ENCODE data around the gene ATG14.
"Not testable (repeated sequence)": the region's sequence is repeated elsewhere in the genome, so short reads cannot be mapped to it uniquely, and the experiment has no call there.

ATG14 gene

GRCh38 chr14:55351111-55351510, 60.5 kb downstream of the ATG14 start:
- DNase-seq (ENCODE audit: low spot score): no peak

DNA sequence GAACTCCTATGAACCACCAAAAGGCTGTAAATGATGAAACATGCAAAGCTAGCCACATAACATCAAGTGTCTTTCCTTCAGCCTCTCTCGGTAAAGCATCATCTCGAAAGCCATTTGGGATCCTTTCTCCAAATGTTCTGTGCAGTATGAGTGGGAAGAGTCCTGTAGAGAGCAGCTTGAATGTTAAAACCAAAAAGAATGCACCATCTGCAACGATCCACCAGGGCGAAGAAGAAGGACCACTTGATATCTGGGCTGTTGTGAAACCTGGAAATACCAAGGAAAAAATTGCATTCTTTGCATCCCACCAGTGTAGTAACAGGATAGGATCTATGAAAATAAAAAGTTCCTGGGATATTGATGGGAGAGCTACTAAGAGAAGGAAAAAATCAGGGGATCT, 61.2 kb downstream of the ATG14 start:
- DNase-seq (ENCODE audit: low spot score): no peak

- no peak for DNase-seq (ENCODE audit: low spot score)
These were observed 62.1 kb downstream of the ATG14 start for GRCh38 chr14:55349565-55349964.

- no peak for DNase-seq (ENCODE audit: low spot score)
These were observed 62.7 kb downstream of the ATG14 start for GRCh38 chr14:55348766-55349453.

- no peak for DNase-seq (ENCODE audit: low spot score)
These were observed 63.9 kb downstream of the ATG14 start for GRCh38 chr14:55347748-55348147.

GRCh38 chr14:55347040-55347439, 64.6 kb downstream of the ATG14 start:
- no peak for DNase-seq (ENCODE audit: low spot score)

DNA sequence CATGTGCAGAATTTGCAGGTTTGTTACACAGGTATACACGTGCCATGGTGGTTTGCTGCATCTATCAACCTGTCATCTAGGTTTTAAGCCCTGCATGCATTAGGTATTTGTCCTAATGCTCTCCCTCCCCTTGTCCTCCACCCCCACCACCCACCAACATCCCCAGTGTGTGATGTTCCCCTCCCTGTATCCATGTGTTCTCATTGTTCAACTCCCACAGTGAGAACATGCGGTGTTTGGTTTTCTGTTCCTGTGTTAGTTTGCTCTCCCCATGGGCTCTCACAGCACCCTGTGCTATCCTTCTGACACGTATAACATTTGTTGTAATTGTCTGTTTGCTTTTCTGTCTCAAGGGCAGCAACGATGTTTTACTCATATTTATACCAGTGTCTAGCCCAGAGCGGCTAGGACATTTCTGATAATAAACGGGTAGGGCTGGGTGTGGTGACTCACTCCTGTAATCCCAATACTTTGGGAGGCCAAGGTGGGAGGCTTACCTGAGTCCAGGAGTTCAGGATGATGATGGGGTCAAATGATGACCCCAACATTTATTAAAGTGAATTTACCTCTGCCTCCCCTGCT, 67.0 kb downstream of the ATG14 start:
- not testable (repeated sequence) for DNase-seq (ENCODE audit: low spot score)

DNA sequence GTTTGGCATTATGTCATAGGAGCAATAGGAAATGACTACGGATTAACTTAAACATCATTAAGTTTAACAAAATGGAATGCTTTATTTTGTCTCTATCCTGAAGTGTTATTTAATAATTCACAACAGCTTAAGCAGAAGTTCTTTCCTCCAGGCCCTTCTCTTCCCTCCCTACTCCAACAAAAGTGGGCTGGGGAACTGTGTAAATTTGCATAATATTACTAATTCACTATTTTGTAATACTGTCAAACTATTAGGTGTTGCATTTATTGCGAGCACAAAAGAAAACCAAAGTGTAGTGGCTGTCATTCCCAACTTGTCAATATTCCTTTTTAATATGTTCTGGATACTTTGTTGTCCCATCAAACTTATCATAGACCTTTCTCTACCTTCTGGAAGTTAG, 69.8 kb downstream of the ATG14 start:
- DNase-seq (ENCODE audit: low spot score): no peak

GRCh38 chr14:55340482-55340881, 71.1 kb downstream of the ATG14 start:
- no peak for DNase-seq (ENCODE audit: low spot score)

GRCh38 chr14:55339770-55340169, 71.9 kb downstream of the ATG14 start:
- DNase-seq (ENCODE audit: low spot score): no peak

- no peak for DNase-seq (ENCODE audit: low spot score)
These were observed 74.9 kb downstream of the ATG14 start for GRCh38 chr14:55336691-55337090.

DNA sequence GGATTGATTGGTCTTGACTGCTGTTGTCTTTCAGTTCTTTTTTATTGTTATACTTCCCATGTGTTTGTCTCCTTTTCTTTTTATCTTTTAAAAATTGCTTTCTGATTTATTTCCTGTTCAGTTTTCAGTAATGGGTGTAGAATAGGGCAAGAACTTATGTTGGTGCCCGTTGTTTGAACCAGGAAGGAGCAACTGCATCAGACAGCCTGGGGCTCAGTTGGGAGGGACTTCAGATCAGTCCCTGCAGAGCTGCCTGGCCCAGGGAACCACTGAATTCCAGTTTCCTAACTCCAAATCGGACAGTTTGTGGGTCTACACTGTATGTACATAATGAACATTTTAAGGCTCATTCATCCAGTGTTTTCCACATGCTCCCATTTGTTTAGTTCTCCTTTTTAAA, 75.5 kb downstream of the ATG14 start:
- no peak for DNase-seq (ENCODE audit: low spot score)

DNA sequence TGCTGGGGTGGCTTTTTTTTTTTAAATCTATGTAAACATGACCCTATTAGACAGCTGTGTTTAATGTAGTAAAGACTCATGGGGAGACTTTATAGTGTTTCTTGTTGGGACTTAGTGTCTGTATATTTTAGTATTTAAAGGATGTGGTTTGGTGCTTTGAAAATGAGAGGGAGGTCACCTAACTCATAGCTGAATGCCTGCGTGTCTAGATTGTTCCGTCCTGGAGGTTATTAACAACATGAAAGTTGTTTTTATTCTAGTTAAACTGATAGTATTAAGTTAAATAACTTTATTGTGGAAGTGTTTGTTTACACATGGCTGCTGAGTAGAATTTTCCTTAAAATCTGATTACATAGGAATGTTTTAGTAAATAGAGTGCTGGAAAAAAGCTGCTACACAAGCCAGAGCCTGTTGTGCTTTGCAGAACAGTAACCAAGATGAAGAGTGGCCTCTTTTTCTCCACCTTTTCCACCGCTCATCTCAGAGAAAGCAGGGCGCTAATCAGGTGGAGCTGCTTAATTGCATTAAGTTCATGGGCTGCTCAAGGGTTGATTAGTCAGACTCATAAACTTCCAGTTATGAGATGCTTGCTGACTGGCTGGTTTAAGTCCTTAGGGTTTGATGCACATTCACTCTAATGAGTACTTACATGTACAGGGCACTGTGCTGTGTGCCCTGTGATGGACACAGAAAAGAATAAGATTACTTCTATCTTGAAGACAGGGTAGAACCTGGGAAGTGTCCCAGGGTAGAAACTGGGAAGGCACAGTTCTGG, 77.7 kb downstream of the ATG14 start:
- DNase-seq (ENCODE audit: low spot score): no peak

GRCh38 chr14:55332654-55333570, 78.7 kb downstream of the ATG14 start:
- DNase-seq (ENCODE audit: low spot score): no peak

GRCh38 chr14:55329999-55330710, 81.5 kb downstream of the ATG14 start:
- no peak for DNase-seq (ENCODE audit: low spot score)

DNA sequence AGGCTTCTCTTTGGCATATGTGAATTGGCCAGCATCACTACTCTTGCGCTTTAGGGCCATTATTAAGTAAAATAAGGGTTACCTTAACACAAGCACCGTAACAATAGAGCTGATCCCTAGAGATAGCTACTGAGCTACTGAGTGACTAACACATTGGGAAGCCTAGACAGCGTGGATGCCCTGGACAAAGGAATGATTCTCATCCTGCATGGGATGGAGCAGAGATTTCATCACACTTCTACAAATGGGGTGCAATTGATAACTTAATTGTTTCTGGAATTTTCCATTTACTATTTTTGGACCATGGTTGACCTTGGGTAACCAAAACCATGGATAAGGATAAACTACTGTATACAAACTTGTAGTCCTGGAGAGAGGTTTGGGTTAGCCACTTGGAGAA, 83.3 kb downstream of the ATG14 start:
- no peak for DNase-seq (ENCODE audit: low spot score)

GRCh38 chr14:55327179-55327578, 84.5 kb downstream of the ATG14 start:
- DNase-seq (ENCODE audit: low spot score): no peak

DNA sequence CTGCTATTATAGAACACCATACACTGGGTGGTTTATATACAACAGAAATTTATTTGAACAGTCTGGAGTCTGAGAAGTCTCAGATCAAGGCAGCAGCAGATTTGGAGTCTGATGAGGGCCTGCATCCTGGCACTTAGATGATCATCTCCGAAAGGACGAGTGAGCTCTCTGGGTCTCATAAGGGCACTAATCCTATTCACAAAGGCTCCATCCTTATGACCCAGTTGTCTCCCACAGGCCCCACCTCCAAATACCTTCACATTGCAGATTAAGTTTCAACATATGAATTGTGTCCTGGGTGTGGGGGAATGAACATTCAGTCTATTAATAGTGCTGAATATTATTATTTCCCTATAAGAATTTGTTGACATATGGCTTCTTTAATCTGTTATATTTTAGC, 86.8 kb downstream of the ATG14 start:
- DNase-seq (ENCODE audit: low spot score): no peak

DNA sequence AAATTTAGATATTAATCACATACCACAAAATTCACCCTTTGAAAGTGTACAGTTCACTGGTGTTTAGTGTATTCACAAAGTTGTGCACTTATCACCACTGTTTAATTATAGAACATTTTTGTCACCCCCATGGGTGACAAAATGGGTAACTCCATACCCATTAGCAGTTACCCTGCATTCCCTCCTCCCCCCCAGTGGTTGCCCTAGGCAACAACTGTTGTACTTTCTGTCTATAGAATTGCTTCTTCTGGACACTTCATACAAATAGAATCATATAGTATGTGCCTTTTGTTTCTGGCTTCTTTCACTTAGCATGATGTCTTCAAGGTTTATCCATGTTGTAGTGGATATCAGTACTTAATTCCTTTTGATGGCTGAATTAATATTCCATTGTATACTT, 87.7 kb downstream of the ATG14 start:
- no peak for DNase-seq (ENCODE audit: low spot score)

DNA sequence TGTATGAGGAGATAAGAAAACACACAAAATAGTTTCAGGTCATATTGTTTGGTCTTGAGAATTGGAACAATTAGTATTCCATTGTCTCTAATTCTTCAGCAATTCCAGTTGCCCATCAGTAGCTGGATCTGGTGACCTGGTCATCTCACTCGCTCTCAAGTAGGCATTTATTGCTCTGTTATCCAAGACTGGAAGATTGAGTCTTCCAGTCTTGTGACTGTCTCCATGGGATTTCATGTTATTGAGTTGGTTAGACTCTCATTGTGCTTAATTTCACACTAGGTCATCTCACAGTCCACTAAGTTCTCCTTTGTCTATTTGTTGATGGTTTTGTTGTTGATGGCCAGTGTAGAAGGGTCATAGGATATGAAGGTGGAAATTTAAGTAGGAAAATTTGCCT, 92.9 kb downstream of the ATG14 start:
- no peak for DNase-seq (ENCODE audit: low spot score)
